ENCODE results near the gene DLGAP1. TPM values are rescaled to one million over a fixed set of nuclear protein-coding genes. Genes with fewer than 3 reads are reported as not detected.

The DLGAP1 gene
- total and polyA plus RNA-seq, 2 donors (not counting 1 experiment from before 2014, with no cell fraction given), result 0.07 to 0.61 TPM

DNA sequence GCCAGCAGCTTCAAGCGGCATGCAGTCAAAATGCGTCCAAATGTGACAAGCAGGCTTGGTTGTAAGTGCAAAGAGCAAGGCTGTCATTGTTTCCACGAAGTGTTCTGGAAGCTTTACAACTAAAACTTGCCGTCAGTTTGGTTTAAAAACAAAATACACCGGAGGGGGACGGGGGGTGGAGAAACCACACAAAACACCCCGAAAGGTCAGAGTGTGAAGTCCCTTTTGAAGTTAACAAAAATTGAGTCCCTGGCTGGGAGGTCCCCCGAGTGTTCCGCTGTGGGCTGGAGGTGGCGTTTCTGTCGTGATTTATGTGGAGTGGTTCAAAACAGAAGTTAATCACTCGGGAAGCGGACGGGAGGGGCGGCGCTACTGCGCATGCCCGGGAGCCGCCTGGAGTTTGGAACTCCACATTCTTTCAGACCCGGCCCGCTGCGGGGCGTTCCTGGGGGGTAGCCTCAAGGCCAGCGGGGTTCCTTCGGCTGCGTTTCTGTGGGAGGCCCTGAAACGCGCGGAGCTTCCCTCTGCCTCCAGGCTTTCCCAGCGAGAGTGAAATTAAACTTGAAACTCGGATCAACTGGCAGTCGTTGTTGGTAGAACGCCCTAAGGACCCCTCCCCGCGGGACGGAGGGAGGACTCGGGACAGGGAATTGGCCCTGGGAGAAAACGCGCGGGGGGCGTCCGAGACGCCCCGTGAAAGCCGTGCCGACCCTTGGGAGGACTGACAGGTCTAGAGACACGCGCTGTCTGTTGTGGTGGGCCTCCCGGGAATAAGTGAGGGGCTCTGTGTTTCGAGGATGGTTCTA lies 1003.7 kb downstream of the DLGAP1 start:
- ATAC-seq (ENCODE audit: low read depth) (peak; percentile 1), DNase-seq (peak; percentile 85)
- WGBS (ENCODE audit: insufficient coverage), result under 1% methylated on average over 48 of the region's 50 CpGs
- H3K4me2 ChIP-seq (replicated peaks; ENCODE audit: low read depth, low read length, poor library complexity, severe bottlenecking), result peak overlapping the region; percentile 98
- peak overlapping the region; percentile 99 for H3K9ac ChIP-seq (ENCODE audit: low read length)
- Mint-ChIP-seq H3K27me3 (no peaks in the 10 kb centered on the region), H3K9me3 (ENCODE audit: insufficient read depth) (no peaks in the 10 kb centered on the region), H3K4me1 (peaks cover 40% of the 10 kb centered on the region), H3K4me3 (peak overlapping the region; percentile 99), H3K27ac (peak overlapping the region; percentile 96)
- H3K79me2 ChIP-seq (ENCODE audit: control insufficient read depth, insufficient read depth, low read length), result peaks cover 29% of the 10 kb centered on the region
- no peaks in the 10 kb centered on the region for H4K20me1 ChIP-seq (ENCODE audit: control insufficient read depth, insufficient read depth, low read length, poor library complexity, severe bottlenecking)
- H3K4me1 ChIP-seq (ENCODE audit: control insufficient read depth in 2 of 2, insufficient read depth in 2 of 2, low read length in 2 of 2), result peaks cover 17 to 51% of the 10 kb centered on the region in 2 donors
- ChIA-PET POLR2A (interaction anchor here (0.6 to 3.5 kb wide), 6 partner anchors 12 to 154 kb away, joined by 4 to 40 read pairs (median 8); no protein-coding TSS in a partner anchor), CTCF (interaction anchor here (0.6 to 5.4 kb wide), 13 partner anchors 9 to 203 kb away, joined by 3 to 92 read pairs (median 6); partner anchors contain the start of gene MYL12B)
- H3K36me3 ChIP-seq (replicated peaks in 1 of 2; ENCODE audit: control extremely low read depth in 1 of 2, control insufficient read depth in 1 of 2, extremely low read depth in 1 of 2, insufficient read depth in 2 of 2, low read length in 1 of 2), result peaks cover 0 to 2% of the 10 kb centered on the region in 2 experiments
- TF ChIP-seq EZH2 (IDR thresholded peaks at IDR 0.05; ENCODE audit: borderline replicate concordance, insufficient read depth, low read depth, low read length, poor library complexity, severe bottlenecking), result no peak
- H3K4me3 ChIP-seq (ENCODE audit: control extremely low read depth in 1 of 5, extremely low read depth in 1 of 5, insufficient read depth in 1 of 5, low read depth in 2 of 5, low read length in 4 of 5), result peak overlapping the region; percentile 85 to 92 (median 87)
- peak overlapping the region; percentile 82 to 99 for H3K27ac ChIP-seq (ENCODE audit: low read length in 2 of 2)
- intact Hi-C loops (cut with micrococcal nuclease), result loop anchor here (5.0 kb wide), 4 partner anchors 41 to 434 kb away; partner anchors contain the start of gene MYL12B
- H3K9me3 ChIP-seq (ENCODE audit: control extremely low read depth in 1 of 3, control insufficient read depth in 2 of 3, insufficient read depth in 1 of 3, low read length in 2 of 3), result peaks cover 0 to 5% (median 0%) of the 10 kb centered on the region in 3 donors
- H2AFZ ChIP-seq (ENCODE audit: insufficient read depth, low read depth, low read length, poor library complexity, severe bottlenecking), result peak overlapping the region; percentile 79
- no peaks in the 10 kb centered on the region for H3K27me3 ChIP-seq (replicated peaks in 1 of 4; ENCODE audit: control extremely low read depth in 1 of 4, control insufficient read depth in 3 of 4, insufficient read depth in 4 of 4, low read length in 3 of 4)

DNA sequence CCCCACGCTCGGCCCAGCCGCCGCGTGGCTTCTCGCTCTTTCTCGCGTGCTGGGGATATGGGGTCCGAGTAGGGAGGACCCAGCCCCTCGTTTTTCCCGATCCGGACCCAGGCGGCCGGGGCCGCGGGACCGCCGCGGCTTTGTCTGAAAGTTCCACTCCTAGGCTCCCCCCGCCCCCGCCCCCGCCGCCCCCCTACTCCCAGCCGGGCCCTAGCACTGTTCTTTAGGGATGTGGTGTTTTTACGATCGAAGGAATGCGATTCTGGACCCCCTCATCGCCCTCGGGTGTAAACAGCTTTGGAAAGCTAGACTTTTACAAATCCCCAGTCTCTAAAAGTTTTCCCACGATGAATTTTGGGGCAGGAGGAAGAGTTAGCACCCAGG lies 1004.3 kb downstream of the DLGAP1 start:
- H3K4me1 ChIP-seq (ENCODE audit: control insufficient read depth in 2 of 2, insufficient read depth in 2 of 2, low read length in 2 of 2), result peaks cover 17 to 51% of the 10 kb centered on the region in 2 donors
- H3K4me3 ChIP-seq (ENCODE audit: control extremely low read depth in 1 of 5, extremely low read depth in 1 of 5, insufficient read depth in 1 of 5, low read depth in 2 of 5, low read length in 4 of 5), result peak overlapping the region; percentile 85 to 98 (median 92)
- H3K4me2 ChIP-seq (replicated peaks; ENCODE audit: low read depth, low read length, poor library complexity, severe bottlenecking), result peak overlapping the region; percentile 98
- no peaks in the 10 kb centered on the region for H3K36me3 ChIP-seq (replicated peaks in 1 of 2; ENCODE audit: control extremely low read depth in 1 of 2, control insufficient read depth in 1 of 2, extremely low read depth in 1 of 2, insufficient read depth in 2 of 2, low read length in 1 of 2)
- peak overlapping the region; percentile 99 for H3K9ac ChIP-seq (ENCODE audit: low read length)
- TF ChIP-seq, protein P1, sequence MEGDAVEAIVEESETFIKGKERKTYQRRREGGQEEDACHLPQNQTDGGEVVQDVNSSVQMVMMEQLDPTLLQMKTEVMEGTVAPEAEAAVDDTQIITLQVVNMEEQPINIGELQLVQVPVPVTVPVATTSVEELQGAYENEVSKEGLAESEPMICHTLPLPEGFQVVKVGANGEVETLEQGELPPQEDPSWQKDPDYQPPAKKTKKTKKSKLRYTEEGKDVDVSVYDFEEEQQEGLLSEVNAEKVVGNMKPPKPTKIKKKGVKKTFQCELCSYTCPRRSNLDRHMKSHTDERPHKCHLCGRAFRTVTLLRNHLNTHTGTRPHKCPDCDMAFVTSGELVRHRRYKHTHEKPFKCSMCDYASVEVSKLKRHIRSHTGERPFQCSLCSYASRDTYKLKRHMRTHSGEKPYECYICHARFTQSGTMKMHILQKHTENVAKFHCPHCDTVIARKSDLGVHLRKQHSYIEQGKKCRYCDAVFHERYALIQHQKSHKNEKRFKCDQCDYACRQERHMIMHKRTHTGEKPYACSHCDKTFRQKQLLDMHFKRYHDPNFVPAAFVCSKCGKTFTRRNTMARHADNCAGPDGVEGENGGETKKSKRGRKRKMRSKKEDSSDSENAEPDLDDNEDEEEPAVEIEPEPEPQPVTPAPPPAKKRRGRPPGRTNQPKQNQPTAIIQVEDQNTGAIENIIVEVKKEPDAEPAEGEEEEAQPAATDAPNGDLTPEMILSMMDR (IDR thresholded peaks at IDR 0.05), result no peak
- TF ChIP-seq EZH2 (IDR thresholded peaks at IDR 0.05; ENCODE audit: borderline replicate concordance, insufficient read depth, low read depth, low read length, poor library complexity, severe bottlenecking), result no peak
- ATAC-seq (ENCODE audit: low read depth) (no peak), DNase-seq (no peak)
- no peaks in the 10 kb centered on the region for H3K27me3 ChIP-seq (replicated peaks in 1 of 4; ENCODE audit: control extremely low read depth in 1 of 4, control insufficient read depth in 3 of 4, insufficient read depth in 4 of 4, low read length in 3 of 4)
- no peaks in the 10 kb centered on the region for H3K9me3 Mint-ChIP-seq (ENCODE audit: insufficient read depth)
- peaks cover 23% of the 10 kb centered on the region for H3K79me2 ChIP-seq (ENCODE audit: control insufficient read depth, insufficient read depth, low read length)
- peak overlapping the region; percentile 79 for H2AFZ ChIP-seq (ENCODE audit: insufficient read depth, low read depth, low read length, poor library complexity, severe bottlenecking)
- peak overlapping the region; percentile 99 for H3K4me3 Mint-ChIP-seq
- ChIA-PET POLR2A (interaction anchor here (0.6 to 2.8 kb wide), 4 partner anchors 12 to 144 kb away, joined by 4 to 40 read pairs (median 6); no protein-coding TSS in a partner anchor), CTCF (interaction anchor here (0.7 to 5.4 kb wide), 10 partner anchors 9 to 189 kb away, joined by 3 to 92 read pairs (median 6); partner anchors contain the start of gene MYL12B)
- peak overlapping the region; percentile 96 for H3K27ac Mint-ChIP-seq
- intact Hi-C loops (cut with micrococcal nuclease), result loop anchor here (5.0 kb wide), 4 partner anchors 42 to 433 kb away; partner anchors contain the start of gene MYL12B
- H4K20me1 ChIP-seq (ENCODE audit: control insufficient read depth, insufficient read depth, low read length, poor library complexity, severe bottlenecking), result no peaks in the 10 kb centered on the region
- no peaks in the 10 kb centered on the region for H3K27me3 Mint-ChIP-seq
- peak overlapping the region; percentile 99 to 100 for H3K27ac ChIP-seq (ENCODE audit: low read length in 2 of 2)
- no CpG with 5 or more reads among the region's 30 CpGs for WGBS (ENCODE audit: insufficient coverage)
- peaks cover 38% of the 10 kb centered on the region for H3K4me1 Mint-ChIP-seq
- H3K9me3 ChIP-seq (ENCODE audit: control extremely low read depth in 1 of 3, control insufficient read depth in 2 of 3, insufficient read depth in 1 of 3, low read length in 2 of 3), result peaks cover 0 to 5% (median 0%) of the 10 kb centered on the region in 3 donors
